D721Med (cell line): ENCODE data around the gene CCDC127.

Experiments used
- DNase-seq: peaks from one replicate; pipeline ENCODE4 v3.0.0; 2011; ENCODE audit warnings: low spot score; ENCODE audit not compliant: insufficient read length
- FAIRE-seq: peaks from 2 replicates; lab custom pipeline; 2011; peaks lifted over from hg19 to GRCh38; lab: Jason Lieb, UNC
- TF ChIP-seq, protein P1 (sequence below): IDR thresholded peaks from 2 replicates; pipeline ENCODE4 v1.5.1; 2012; ENCODE audit warnings: mild to moderate bottlenecking, control low read depth; ENCODE audit not compliant: insufficient read depth; ENCODE audit errors: missing control alignments

The CCDC127 gene

DNA sequence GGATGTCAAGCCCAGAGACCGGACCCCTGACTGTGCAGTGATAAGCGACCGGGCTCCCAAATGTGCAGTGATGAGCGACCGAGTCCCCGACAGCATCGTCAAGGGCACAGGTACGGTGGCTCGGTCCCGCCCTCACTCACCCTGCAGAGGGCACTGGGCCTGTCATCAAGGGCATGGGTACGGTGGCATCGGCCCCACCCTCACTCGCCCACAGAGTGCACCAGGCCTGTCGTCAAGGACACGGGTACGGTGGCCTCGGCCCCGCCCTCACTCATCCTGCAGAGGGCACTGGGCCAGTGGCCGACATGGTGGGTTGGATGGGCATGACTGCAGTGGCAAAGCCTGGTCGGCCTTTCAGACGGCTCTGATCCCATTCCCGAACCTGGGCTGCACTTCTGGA, 36.4 kb downstream of the CCDC127 start:
- DNase-seq (no peak), FAIRE-seq (no peak)
- TF ChIP-seq, protein P1, sequence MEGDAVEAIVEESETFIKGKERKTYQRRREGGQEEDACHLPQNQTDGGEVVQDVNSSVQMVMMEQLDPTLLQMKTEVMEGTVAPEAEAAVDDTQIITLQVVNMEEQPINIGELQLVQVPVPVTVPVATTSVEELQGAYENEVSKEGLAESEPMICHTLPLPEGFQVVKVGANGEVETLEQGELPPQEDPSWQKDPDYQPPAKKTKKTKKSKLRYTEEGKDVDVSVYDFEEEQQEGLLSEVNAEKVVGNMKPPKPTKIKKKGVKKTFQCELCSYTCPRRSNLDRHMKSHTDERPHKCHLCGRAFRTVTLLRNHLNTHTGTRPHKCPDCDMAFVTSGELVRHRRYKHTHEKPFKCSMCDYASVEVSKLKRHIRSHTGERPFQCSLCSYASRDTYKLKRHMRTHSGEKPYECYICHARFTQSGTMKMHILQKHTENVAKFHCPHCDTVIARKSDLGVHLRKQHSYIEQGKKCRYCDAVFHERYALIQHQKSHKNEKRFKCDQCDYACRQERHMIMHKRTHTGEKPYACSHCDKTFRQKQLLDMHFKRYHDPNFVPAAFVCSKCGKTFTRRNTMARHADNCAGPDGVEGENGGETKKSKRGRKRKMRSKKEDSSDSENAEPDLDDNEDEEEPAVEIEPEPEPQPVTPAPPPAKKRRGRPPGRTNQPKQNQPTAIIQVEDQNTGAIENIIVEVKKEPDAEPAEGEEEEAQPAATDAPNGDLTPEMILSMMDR: no peak

DNA sequence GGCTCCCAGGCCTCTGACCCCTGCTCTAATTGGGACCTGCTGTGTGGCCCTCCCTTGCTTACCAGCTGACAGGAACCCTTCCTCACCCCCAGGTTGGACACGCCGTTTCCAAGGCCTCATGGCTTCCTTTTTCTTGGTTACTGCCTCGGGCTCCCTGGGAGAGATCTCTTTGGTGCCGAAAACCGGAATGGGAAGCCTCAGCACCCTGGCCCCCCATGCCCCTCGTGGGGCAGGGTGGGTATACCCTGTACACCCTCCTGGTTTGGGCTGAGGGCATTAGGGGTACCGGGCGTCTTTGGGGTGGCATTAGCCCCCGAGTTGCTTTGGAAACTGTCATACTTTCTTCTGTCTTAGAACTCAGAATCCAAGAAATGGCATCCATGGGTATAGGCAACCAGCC, 36.8 kb downstream of the CCDC127 start:
- DNase-seq (no peak), FAIRE-seq (no peak)
- TF ChIP-seq, protein P1: no peak

DNA sequence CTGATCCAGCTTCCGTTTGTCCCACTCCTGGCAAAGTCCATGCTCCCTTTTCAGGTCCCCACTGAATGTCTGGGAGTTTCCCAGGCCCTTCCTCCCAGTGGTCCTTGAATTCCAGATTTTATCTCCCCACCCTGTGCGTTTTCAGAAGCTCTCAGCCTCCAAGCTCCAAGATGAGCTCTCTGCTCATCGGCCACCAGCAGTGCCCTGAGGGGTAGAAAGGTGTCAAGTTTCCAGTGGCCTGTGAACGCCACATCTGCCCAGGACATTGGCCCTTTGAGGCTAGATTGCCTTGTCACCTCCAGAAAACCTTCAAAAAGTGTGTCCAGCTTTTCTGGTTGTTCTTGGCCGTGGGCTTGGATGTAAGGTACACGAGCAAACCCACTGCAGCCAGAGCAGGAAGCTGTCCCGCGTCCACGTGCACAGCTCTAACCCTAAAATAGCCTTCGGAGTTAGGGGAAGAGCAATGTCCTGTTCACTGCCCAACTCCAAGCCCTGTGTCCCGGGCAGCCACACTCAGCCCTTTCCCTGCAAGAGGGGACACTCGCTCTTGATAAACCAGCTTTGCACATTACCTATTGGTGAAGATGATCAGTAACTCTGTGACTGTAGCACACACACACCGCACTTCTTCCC, 37.6 kb downstream of the CCDC127 start:
- FAIRE-seq: no peak
- no peak for DNase-seq
- TF ChIP-seq, protein P1: no peak

DNA sequence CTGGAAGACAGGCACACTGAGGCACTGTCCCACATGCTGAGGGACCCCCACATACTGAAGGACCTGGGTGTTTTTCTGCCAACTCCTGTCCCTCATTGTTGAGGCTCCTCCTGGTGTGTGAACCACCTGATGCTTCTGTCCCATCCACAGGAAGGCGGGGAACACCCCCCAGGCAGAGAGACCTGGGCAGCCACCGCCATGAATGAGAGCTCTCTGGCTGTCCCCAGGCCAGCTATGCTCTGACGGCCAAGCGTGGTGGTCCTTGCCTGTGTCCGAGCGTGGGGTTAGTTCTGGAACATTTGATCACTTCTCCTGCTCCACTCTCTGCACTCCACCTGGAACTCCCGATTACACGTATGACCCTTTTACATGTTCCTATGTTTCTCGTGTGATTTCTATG, 38.6 kb downstream of the CCDC127 start:
- no peak for FAIRE-seq
- TF ChIP-seq, protein P1: no peak
- no peak for DNase-seq

DNA sequence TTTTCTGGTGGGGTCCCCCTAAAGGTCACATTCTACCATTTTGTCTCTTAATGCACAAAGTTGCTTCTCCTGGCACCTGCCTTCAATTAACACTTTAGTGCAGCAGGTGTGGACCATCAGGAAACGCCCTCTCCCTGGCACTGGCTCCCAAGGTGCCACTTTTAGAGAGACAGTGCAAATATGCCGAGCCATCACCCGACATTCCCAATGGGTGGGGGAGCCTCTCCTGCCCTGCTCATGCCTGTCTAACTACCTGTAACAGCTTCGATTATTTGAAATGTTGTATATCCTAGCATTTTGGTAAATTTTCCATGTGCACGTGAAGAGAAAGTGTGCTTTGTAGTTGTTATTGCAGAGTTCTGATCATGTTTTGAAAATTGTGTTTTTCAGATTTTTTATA, 39.8 kb downstream of the CCDC127 start:
- DNase-seq: no peak
- TF ChIP-seq, protein P1: no peak

DNA sequence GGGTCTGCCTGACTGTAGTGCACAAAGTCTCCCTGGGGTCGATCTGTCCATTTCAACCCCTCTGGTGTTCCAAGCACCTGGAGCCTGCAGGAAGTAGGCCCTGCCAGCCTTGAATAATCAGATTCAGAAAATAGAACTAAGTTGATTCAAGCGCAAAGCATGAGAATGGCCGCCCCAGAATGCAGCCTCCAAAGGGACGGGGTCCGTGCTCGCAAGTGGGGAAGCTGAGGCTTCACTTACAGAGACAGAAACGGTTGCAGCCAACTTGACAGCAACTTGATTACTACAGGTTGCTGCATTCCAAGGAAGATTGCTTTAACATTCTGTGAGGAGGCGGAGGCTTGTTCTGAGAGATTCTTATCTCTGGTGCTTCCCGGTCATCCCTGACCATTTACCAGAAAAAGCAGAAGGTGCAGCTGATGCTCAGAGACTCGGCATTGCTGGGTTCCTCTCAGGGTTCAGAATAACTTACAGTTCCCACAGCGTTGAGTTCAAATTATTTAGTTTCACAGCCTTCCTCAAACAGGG, 41.6 kb downstream of the CCDC127 start:
- TF ChIP-seq, protein P1: no peak
- FAIRE-seq (no peak), DNase-seq (no peak)

More for the DNA sequence above, 39.8 kb downstream of the CCDC127 start:
- no peak for FAIRE-seq

DNA sequence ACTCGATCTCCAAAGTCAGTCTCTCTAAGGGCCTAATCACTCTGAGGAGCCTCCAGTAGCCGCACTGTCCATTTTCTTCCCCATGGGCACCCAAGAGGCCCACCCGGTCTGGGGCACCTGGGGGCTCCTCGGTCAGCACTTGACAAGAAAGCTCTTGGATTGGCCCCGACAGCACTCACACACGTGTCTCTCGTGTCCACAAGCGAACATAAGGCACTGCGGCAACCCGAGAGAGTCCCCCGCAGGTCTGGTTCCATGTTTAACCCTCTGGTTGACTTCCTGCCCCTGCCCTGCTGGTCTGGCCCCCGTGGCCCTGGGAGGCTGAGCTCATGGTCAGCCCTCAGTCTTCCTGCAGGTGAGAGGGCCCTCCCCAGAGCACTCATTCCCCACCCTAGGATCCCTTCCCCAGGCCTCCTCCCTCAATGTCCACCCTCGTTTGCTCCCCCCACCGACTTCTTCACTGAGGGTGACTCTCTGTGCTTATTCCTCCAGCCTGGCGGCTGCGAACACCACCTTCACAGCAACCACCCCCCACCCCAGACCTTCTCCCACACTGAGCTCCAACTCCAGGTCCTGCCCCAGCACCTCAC, 43.0 kb downstream of the CCDC127 start:
- DNase-seq (no peak), FAIRE-seq (no peak)
- TF ChIP-seq, protein P1: no peak
